HG03521 (cell line): ENCODE results near the gene GAGE12C.
"Not testable (repeated sequence)": the region's sequence is repeated elsewhere in the genome, so short reads cannot be mapped to it uniquely, and the experiment has no call there.

Experiments
- ATAC-seq: cut with Tn5 transposase; IDR thresholded peaks from one replicate; pipeline ENCODE4 v1.9.1; 2021; ENCODE audit warnings: mild to moderate bottlenecking, moderate library complexity; ENCODE audit not compliant: unreplicated experiment

Gene GAGE12C, protein sequence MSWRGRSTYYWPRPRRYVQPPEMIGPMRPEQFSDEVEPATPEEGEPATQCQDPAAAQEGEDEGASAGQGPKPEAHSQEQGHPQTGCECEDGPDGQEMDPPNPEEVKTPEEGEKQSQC

GRCh38 chrX:49531877-49532276 is at the start of gene GAGE12C:
TSS of gene GAGE12C (plus strand) at chrX:49532177. CDS start at chrX:49533332, 1,155 bp downstream.
- not testable (repeated sequence) for ATAC-seq

DNA sequence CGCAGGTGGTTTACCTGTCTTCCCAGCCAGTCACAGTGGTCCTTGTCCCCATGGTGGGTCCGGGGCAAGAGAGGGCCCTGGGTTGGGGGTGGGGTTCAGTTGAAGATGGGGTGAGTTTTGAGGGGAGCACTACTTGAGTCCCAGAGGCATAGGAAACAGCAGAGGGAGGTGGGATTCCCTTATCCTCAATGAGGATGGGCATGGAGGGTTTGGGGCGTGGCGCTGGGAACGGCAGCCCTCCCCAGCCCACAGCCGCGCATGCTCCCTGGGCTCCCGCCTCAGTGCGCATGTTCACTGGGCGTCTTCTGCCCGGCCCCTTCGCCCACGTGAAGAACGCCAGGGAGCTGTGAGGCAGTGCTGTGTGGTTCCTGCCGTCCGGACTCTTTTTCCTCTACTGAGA is 9.5 kb downstream of the GAGE12C start, which contains the start of gene GAGE12D:
TSS of gene GAGE12D (plus strand) at position 301 of the 400 bp plus-strand sequence. CDS start 1,155 bp downstream, outside the sequence.
- ATAC-seq: not testable (repeated sequence)

DNA sequence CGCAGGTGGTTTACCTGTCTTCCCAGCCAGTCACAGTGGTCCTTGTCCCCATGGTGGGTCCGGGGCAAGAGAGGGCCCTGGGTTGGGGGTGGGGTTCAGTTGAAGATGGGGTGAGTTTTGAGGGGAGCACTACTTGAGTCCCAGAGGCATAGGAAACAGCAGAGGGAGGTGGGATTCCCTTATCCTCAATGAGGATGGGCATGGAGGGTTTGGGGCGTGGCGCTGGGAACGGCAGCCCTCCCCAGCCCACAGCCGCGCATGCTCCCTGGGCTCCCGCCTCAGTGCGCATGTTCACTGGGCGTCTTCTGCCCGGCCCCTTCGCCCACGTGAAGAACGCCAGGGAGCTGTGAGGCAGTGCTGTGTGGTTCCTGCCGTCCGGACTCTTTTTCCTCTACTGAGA is 19.0 kb downstream of the GAGE12C start, which contains the start of gene GAGE12E:
TSS of gene GAGE12E (plus strand) at position 301 of the 400 bp plus-strand sequence. CDS start 1,155 bp downstream, outside the sequence.
- ATAC-seq: not testable (repeated sequence)

GRCh38 chrX:49560542-49560941 is 28.6 kb downstream of the GAGE12C start, which contains the start of gene GAGE12F:
TSS of gene GAGE12F (plus strand) at chrX:49560842. CDS start at chrX:49561997, 1,155 bp downstream.
- ATAC-seq: not testable (repeated sequence)

- not testable (repeated sequence) for ATAC-seq
Observed at GRCh38 chrX:49568728-49569127, 36.8 kb downstream of the GAGE12C start.

DNA sequence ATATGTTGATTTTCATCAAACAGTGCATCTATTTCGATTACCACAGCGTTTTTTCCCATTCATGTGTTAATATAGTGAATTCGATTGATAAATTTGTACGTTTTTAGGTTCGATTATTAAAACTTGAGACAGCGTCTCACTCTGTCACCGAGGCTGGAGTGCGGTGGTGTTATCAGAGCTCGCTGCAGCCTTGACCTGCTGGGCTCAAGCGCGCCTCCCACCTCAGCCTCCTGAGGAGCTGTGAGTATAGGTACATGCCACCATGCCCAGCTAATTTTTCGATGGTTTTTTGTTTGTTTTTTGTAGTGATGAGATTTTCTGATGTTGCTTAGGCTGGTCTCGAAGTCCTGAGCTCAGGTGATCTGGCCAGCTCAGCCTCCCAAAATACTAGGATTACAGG is 37.2 kb downstream of the GAGE12C start:
- ATAC-seq: not testable (repeated sequence)

- ATAC-seq: not testable (repeated sequence)
Observed at GRCh38 chrX:49570100-49570499, 38.1 kb downstream of the GAGE12C start, which contains the start of gene GAGE12G. TSS of gene GAGE12G (plus strand) at chrX:49570400. CDS start at chrX:49571555, 1,155 bp downstream.

DNA sequence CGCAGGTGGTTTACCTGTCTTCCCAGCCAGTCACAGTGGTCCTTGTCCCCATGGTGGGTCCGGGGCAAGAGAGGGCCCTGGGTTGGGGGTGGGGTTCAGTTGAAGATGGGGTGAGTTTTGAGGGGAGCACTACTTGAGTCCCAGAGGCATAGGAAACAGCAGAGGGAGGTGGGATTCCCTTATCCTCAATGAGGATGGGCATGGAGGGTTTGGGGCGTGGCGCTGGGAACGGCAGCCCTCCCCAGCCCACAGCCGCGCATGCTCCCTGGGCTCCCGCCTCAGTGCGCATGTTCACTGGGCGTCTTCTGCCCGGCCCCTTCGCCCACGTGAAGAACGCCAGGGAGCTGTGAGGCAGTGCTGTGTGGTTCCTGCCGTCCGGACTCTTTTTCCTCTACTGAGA is 47.7 kb downstream of the GAGE12C start, which contains the start of gene GAGE12H:
TSS of gene GAGE12H (plus strand) at position 301 of the 400 bp plus-strand sequence. CDS start 1,155 bp downstream, outside the sequence.
- not testable (repeated sequence) for ATAC-seq
